ENCODE data around the gene DENND1A.
"Not testable (repeated sequence)": the region's sequence is repeated elsewhere in the genome, so short reads cannot be mapped to it uniquely, and the experiment has no call there.

DENND1A gene, protein sequence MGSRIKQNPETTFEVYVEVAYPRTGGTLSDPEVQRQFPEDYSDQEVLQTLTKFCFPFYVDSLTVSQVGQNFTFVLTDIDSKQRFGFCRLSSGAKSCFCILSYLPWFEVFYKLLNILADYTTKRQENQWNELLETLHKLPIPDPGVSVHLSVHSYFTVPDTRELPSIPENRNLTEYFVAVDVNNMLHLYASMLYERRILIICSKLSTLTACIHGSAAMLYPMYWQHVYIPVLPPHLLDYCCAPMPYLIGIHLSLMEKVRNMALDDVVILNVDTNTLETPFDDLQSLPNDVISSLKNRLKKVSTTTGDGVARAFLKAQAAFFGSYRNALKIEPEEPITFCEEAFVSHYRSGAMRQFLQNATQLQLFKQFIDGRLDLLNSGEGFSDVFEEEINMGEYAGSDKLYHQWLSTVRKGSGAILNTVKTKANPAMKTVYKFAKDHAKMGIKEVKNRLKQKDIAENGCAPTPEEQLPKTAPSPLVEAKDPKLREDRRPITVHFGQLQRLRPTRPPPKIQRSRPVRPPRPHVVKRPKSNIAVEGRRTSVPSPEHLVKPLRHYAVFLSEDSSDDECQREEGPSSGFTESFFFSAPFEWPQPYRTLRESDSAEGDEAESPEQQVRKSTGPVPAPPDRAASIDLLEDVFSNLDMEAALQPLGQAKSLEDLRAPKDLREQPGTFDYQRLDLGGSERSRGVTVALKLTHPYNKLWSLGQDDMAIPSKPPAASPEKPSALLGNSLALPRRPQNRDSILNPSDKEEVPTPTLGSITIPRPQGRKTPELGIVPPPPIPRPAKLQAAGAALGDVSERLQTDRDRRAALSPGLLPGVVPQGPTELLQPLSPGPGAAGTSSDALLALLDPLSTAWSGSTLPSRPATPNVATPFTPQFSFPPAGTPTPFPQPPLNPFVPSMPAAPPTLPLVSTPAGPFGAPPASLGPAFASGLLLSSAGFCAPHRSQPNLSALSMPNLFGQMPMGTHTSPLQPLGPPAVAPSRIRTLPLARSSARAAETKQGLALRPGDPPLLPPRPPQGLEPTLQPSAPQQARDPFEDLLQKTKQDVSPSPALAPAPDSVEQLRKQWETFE

DNA sequence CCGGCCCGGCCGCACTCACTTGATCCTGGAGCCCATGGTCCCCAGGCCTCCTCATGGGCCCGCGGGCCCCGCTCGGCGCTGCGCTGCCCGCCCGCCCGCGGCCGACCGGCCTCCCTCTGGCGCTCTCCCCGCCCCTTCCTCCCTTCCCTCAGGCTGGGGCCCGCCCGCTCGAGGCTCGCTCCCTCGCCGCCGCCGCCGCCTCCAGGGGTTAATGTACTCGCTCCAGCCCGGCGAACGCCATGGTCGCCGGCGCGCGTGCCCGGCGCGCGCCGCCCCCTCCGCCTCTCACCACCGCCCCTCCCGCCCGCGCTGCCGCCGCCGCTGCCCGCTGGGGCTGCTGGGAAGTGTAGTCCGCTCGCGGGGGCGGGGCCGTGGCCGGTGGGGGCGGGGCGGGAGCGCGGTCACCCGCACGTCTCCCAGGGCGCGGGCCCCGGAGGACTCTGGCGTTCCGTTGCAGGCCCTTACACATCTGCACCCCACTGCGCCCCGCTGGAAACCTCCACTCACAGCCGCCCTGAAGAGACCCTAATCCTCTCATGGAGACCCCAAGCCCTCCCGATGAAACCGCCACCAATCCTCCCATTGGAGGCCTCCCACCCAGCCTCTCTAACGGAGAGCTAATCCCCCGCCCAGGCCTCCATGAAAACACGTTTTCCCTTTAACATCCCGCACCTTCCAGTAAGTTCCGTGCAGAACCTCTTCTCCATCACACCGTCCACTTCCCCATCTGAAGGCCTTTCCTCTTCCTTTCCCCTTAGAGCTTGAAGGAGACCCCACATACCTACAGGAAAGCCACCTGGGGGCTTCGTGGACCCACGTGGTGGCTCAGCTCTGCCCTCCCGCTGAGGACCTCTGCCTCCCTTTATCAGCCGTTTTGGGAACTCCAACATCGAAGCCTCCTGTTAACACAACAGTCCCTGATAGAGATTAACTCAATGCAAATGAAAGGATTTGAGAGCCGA, at the start of gene DENND1A:
Gene DENND1A (minus strand): TSS at position 257 of the 962 bp plus-strand sequence. CDS start 221 bp downstream, at position 36.
- peak; percentile 92 to 95 for DNase-seq

DNA sequence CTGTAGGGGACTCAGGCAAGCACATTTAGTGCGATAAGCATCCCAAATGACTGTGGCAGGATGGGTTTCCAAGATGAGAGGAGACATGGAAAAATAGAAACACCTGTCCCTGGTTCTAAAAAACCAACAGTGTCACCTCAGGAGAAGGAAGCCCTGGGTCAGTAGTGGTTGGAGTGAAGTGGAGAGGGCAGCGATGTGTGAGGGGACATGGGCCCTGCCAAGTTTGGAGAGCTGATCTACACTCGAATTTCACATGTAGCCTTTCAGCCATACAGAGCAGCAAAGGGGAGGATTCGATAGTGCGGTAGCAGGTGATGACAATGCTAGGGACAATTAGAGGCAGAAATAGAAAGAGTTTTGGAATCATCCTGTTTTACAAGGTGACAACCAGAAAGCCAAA, 49.1 kb upstream of the DENND1A start:
- DNase-seq: no peak

DNA sequence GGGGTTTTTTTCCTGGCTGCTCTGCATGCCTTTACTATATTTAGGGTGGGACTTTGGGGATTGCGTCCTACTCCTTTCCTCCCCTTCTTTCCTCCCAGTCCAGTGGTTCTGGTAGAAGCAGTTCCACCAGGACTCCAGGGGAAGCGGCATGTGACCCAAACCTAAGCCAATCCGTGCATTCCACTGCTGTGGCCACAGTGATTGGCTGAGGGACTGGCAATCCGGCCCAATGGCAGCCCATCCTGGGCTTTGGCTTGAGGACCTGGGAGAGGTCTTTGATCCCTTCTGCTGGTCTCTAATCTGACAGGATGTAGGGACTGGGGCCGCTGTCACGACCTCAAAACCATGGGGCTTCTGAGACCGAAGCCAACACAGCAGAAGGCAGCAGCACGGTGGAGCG, 46.7 kb upstream of the DENND1A start:
- not testable (repeated sequence) for DNase-seq

DNA sequence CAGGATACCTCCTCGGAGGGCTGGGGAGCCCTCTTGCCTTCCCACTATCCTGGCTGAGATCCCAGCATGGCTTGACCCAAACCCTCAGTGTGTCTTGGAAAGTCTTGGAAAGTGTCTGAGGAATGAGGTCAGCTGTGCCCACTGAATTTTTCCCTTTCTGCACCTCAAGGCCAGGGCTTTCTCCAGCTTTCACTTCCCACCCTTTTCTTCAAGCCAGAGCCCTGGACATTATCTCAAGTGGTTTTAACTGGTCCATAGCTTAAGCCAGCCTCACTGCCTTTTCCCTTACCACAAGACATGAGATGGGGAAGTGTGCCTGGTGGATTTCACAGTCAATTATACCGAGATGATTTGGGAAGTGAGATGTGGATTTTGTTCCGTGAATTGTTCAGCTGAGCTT, 45.9 kb upstream of the DENND1A start:
- DNase-seq: no peak

DNA sequence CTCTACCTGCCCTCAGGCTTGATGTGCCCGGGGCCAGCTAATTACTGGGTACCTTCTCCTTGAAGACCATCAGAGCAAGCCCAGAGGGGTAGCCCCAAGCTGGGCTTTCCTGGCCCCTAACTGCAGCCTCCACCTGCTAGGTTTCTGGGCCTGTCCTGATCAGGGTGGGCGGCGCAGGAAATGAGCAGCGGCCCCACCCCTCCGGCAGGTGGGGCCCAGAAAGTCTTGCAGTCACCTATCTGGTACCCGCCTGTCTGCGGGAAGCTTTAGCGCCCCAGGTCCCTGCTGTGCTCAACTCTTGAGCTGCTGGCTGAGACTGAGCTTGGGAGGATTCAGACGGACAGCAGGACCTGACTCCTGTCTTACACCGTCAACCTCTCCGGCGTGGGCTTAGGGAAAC, 44.5 kb upstream of the DENND1A start:
- no peak for DNase-seq

DNA sequence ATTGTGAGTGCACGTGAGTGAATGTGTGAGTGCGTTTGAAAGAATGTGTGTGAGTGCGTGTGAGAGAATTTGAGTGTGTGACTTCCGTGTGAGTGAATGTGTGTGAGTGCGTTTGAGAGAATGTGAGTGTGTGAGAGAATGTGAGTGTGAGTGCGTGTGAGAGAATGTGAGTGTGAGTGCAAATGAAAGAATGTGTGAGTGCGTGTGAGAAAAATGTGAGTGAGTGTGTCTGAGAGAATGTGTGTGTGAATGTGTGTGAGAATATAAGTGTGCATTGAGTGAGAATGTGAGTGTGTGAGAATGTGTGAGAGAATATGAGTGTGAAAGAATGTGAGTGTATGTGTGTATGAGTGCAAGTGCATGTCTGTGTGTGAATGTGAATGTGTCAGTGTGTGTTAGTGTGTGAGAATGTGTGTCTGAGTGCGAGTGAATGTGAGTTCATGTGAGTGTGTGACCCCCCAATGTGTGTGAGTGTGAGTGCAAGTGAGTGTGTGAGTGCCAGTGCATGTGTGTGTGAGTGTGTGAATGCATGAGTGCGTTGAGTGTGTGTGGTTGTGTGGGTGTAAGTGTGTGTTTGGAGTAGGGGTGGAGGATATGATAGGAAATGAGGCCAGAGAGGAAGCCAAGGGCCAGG, 43.8 kb upstream of the DENND1A start:
- no peak for DNase-seq

DNA sequence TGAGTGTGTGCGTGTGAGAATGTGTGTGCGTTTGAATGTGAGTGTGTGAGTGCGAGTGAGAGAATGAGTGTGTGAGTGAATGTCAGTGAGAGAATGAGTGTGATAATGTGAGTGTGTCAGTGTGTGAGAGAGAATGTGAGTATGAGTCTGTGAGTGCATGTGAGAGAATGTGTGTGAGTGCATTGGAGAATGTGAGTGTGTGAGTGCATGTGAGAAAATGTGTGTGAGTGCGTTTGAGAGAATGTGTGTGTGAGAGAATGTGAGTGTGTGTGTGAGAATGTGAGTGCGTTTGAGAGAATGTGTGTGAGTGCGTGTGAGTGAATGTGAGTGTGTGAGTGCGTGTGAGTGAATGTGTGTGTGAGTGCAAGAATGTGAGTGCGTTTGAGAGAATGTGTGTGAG, 42.7 kb upstream of the DENND1A start:
- DNase-seq: no peak

DNA sequence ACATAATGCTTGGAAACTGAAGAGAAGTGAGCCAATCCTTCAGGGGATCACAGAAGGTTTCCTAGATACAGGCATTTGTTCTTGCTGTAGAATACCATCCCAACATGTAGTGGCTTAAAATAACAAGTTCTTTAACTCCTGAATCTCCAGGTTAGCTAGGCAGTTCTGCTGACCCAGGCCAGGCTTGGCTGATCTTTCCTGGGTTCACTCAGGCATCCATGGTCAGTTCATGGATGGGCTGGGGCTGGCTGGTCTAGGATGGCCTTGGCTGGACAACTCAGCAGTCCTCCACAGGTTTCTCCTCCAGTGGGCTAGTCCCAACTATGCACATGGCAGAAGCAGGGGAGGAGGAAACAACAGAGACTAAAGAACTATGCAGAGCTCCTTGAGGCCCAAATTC, 37.4 kb upstream of the DENND1A start:
- DNase-seq: no peak

DNA sequence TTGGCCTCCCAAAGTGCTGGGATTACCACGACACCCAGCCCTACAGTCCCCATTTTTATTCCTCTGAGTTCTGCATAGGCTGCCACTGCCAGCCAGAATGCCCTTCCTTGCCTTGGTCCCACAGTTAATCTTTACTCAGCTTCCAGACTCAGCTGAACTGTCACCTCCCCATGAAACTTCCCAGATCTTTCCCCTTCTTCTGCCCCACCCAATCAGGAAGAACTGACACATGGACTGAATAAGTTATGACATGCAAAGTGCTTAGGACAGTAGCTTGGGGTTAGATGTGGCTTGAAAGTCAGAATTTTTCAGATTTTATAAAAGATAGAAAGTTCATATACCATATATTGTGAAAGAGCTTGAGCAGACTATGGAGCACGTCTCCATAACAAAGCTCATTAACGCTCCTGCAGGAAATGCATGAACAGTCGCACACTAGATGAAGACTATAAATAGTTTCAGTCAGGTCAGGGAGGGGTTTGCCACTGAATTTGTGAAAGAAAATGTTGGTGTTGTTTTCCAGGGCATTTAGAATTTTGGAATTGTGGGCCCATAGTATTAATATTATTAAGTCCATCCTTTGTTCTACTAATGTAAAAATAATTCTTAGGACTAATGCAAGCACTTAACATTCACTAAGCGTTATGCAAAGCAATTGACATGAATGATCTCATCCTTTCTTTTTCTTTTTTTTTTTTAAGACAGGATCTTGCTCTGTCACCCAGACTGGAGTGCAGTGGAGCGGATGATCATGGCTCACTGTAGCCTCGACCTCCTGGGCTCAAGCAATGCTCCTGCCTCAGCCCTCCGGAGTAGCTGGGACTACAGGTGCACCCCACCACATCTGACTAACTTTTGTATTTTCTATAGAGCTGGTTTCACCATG, 36.1 kb upstream of the DENND1A start:
- no peak for DNase-seq

DNA sequence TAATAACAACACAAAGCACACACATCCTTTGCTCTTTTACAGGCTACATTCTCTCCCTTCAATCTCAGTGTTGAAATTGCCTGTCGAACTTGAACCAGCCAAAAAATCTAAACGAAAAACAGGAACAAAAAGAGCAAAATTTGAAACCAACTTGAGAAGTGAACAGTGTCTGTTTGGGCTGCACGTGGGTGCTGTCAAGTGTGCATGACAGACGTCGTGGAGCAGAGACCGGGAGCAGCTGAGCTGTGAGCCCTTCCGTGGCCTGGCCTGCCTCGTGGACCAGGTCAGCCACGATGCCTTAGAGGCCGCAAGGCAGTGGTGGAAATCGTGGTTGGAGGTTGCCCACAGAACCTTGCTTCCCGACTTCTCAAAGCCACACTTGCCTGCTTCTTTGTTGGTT, 34.8 kb upstream of the DENND1A start:
- DNase-seq: no peak

DNA sequence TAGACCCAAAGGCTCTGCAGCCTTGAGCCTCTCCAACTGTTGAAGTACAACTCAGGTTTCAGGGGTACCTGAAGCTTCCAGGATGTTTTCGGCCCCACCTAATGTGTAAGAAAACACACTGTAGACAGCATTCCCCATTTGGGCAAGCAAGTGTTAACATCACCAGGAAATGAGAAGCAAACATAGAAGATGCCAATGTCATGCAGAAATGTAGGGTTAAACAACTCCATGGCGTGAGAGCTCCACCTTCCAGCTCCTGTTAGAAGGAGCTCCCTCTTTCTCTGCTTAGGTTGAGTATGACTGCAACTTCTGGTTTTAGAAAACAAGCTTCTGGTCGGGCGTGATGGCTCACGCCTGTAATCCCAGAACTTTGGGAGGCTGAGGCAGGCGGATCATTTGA, 31.0 kb upstream of the DENND1A start:
- no peak for DNase-seq

DNA sequence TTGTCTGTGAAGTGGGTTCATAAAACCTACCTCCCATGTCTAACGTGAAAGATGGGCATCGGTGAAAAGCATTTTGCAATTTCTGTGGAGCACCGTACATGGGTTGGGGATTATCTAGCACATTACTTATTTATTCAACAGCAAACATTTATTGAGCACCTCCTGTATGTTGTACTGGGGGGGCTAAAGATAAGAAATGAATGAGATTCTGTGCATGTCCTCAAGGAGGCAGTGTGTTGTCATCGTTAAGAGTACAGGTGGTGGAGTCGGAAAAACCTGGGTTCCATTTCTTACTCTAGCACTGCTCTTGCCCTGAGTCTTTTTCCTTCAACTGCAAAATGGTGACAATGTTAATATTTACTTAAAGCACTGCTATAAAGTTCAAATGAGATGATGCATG, 30.4 kb upstream of the DENND1A start:
- DNase-seq: no peak

DNA sequence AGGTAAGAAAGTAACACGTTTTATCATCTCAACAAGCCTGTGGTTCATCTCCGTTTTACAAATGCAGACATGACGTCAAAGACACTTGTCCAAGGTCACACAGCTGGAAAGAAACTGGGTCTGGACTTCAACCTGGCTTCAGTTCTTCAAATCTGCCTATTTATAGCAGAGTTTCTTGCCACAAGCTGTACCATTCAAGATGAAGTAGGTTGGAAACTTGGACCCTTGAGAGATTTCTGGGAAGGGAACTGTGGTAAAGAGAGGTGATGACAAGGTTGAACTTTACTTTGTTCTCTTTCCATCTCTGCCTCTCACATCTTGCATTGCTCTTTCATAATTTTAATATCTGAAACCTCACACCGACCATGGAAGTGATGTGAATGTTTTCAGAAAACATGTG, 29.9 kb upstream of the DENND1A start:
- DNase-seq: no peak

DNA sequence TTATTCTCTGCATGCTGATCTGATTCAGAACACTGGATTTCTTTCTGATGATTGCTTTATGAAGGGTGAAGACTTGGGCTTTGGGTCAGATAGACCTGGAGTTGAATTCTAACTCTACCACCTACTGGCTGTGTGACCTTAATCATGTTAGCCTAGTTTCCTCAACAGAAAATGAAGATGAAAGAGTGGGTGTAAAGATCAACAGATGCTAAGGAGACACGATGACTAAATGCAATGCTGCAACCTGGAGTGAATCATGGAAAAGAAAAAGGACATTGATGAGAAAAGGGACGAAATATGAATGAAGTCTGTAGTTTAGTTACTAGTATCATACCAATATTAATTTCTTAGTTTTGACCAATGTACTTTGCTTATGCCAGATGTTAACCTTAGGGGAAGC, 27.8 kb upstream of the DENND1A start:
- DNase-seq: no peak

DNA sequence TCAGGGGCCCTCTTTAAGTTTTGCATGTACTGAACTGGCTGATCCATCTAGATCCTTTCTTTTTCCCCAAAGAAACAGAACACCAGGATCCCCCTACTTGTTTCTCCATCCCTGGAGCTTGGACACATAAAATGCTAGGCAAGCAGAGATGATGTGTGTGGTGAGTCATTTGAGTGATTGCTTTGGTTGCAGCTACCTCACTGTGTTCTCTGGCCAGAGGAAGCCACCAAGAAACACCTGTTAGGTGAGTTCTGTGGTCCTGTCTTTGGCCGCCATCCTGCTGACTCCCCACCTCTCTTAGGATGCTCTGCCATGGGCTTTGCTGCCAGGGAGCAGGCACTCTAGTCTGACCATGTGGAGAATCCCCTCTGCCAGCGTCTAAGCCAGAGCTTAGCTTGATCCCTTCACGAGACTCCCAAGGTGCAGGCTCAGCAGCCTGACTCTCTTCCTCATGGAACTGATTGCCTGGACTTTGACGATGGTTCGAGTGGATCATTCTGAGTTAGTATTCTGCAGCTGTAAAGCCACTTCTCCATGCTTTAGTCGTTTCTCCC, 27.3 kb upstream of the DENND1A start:
- no peak for DNase-seq

DNA sequence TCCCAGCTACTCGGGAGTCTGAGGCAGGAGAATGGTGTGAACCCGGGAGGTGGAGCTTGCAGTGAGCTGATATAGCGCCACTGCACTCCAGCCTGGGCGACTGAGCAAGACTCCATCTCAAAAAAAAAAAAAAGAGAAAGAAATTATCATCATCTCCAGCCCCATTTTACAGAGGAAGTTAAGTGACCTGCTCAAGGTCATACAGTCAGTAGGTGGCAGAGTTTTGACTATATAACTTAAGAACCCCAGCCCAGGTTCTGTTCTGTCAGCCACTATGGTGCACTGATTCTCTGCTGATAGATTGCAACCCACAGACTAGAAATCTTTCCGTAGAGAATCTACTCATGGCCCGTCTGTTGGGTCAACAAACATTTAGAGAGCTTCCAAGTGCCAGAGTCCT, 25.7 kb upstream of the DENND1A start:
- no peak for DNase-seq

DNA sequence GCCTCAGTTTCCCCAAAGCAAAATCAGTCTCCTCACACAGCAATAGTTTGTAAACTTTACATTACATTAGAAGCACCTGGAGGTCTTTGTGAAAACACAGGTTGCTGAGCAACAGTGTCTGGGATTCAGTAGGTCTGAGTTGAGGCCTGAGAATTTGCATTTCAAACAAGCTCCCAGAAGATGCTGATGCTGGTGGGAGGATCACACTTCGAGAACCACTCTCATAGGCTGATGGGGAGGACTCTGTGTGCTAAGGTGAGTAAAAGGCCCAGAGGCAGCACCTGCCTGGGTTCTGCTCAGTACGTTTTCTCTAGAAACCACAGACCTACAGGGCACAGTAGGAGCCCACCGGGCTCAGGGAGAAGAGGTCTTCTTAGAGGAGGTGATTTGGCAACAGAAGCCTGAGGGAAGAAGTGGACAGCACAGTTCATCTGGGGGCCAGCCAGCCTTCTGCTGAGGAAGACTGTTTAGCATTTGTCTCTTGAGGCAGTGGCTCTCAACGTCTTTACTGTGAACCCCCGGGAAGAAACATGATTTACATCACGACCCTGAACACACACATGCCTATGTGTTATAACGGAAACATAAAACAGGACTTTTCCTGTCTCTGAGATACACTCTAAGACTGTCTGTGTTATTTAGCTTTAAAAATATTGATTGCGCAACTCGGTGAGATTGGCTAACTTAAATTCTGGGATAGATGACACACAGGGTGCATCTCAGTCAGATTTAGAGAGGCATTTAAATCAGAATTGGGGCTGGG, 24.8 kb upstream of the DENND1A start:
- no peak for DNase-seq

DNA sequence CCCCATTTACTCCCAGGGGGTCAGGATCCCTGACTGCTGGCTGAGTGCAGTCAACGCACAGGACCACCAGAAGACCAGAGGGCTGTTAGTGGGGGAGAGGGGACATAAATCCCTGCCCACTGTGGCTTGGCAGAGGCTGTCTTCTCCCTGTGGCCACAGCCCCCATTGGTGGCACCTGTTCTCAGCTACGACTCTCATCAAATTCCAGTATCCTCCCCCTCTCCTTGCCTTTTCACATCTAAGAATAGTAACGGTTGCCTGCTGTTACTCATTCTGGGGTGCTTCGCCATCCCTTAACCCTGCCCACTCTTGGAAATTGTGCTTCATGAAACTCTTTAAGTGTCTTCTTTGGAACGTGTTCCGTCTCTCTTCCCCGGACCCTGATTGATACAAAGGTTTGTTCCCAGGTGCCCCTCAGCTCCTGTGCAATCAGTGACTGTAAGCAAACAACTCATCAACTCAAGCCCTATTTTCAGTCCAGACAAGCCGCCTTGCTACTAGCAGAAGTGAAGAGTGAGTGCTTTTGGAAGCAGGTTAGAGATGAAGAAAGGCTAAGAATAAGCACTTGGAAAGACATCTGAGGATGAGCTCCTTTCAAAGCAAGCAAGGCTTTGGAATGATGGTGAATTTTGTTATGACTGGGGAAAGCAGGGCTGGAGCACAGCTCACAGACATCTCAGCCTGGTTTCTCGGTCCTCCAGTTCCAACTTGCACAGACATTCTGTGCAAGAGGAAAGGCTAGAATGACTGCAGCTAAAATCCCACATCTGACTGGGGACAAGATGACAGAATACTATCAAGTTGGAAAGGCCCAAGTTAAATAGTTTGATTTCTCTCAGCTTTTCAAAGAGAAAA, 22.9 kb upstream of the DENND1A start:
- DNase-seq: no peak

DNA sequence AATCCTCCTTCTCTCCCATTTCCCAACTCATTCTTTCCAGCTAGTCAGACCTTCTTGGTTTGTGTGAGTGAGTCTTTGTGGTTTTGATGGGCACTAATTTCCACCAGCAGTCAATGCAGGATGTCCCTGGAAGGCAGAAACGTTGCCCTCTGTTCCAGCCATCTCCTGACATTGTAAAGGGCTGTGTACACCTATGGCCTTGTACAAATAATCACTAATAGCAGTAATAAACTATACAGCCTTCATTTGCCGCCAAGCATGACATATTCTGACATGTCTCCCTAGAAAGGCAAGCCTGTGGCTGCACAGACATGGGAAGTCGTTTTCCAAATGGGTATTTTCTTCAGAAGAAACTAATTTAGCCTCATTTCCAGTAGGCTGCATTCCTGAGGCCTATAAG, 18.4 kb upstream of the DENND1A start:
- DNase-seq: no peak
